HG03045 (cell line): ENCODE data around the gene WNK2.
A peak's percentile ranks its signal among the peaks of the same experiment; 100 is the strongest.
"Not testable (repeated sequence)": the region's sequence is repeated elsewhere in the genome, so short reads cannot be mapped to it uniquely, and the experiment has no call there.

Experiments used
- ATAC-seq: cut with Tn5 transposase; IDR thresholded peaks from one replicate; pipeline ENCODE4 v1.9.1; 2021; ENCODE audit warnings: mild to moderate bottlenecking, moderate library complexity; ENCODE audit not compliant: unreplicated experiment

Gene WNK2

DNA sequence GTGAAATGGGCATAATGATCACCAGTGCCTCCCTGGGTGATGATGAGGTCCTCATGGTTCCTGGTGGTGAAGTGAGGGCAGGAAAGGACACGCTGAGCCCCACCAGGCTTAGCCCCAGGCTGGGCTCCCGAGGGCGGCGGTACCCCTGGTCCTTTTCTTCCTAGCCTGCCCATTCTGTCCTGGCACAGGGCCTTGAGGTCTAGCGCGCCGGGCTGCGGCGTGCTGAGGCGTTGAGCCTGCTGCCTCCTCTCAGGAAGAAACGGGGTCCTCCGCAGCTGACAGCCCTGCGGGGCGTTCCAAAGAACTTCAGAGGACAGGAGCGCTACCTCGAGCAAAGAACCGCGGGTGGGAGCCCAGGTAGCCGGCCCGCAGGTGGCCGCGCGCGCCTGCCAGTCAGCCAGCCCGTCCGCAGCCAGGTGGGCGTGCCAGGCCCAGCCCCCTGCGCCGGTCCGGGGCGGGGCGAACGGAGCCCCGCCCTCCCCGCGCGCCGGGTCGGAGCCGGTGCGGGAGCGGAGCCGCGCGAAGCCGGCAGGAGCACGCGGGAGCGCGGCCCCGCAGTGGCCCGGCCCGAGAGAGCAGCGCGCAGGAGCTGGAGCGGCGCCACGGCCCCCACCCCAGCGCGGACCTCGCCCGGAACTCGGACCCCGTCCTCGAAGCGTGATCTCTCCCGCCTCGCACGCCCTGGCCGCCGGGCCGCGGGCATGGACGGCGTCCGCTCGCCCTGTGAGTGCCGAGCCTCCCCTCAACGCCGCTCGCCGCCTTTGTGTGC, at the start of gene WNK2:
Gene WNK2, plus strand, starts transcription at position 477 of the 769 bp plus-strand sequence. CDS start 791 bp downstream, outside the sequence.
- no peak for ATAC-seq

GRCh38 chr9:93134740-93135444, 49.0 kb upstream of the WNK2 start:
- ATAC-seq, result no peak

DNA sequence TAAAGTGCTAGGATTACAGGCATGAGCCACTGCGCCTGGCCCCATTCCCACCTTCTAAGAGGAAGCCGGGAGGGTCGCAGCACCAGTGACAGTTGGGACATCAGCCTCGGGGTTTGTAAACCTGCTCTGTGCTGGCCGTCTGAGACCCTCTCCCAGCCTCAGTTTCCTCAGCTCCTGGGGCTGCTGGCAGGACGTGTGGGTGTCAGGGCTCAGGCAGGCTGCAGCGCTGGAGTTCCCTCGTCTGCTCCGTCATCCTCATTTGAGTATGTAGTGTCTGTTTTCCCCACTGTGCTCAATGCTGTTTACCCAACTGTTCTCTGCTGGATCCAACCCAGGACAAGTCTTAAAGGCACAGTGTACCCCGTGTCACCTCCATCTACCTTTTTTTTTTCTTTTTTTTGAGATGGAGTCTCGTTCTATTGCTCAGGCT, 47.9 kb upstream of the WNK2 start:
- no peak for ATAC-seq

- no peak for ATAC-seq
Observed at GRCh38 chr9:93137362-93137761, 46.6 kb upstream of the WNK2 start.

- no peak for ATAC-seq
Observed at GRCh38 chr9:93138171-93138764, 45.7 kb upstream of the WNK2 start.

GRCh38 chr9:93139365-93140182, 44.4 kb upstream of the WNK2 start:
- no peak for ATAC-seq

DNA sequence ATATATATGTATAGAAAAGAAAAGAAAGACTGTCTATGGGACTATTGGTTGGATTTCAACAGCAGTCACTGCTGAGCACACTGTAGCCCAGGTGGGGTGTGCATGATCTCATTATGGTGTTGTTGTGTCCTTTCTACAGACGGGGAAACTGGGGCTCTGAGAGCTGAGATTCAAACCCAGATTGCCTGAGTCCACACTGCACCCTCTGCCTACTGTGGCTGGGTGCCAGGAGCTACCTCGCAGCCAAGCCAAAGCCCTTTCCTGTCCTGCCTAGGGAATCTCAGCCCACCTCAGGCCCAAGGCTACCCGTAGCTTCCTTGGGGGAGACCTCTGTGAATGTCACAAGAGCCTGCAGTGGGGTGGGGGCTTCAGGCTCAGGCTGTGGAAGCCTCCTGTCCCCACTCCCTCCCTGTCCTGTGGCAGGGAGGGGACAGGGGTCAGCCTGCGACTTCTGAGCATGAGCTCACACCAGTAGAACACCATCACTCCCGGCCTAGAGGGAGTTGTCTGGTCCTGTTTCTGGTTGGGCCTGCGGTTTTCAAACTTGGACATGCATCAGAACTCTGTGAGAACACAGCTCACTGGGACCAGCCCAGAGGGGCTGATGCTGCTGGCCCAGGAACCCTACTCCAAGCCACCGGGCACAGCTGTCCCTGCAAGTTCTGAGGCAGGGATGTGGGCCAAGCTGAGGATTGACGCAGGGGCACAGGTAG, 42.0 kb upstream of the WNK2 start:
- no peak for ATAC-seq

DNA sequence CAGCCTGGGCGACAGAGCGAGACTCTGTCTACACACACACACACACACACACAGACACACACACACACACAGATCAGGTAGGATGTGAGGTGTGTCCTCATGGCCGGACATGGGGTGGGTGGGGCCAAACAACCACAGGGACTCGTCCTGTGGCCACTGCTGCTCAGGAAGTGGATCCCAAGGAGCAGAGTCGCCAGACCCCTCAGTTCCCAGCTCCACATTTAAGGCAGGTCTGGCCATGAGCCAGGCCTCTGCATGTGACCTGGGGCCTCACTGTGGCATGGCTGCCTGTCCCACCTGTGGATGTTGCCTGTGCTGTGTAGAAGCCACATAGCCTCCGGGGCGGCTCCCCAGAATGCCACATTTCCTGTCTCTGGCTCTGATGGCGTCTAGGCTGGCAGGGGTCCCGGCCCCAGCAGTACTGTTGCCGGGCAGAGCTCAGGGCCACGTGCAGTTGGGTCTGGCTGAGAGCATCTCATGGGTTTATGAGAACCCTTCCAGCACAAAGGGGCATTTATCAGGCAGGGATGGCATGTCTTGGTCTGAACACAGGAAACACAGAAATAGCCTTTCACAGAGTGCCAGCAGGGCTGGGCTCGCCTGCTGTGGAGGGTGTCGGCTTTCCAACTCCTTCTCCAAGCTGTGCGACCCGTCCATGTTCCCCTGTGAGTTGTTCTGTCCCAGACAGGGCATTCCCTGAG, 40.0 kb upstream of the WNK2 start:
- ATAC-seq, result no peak

DNA sequence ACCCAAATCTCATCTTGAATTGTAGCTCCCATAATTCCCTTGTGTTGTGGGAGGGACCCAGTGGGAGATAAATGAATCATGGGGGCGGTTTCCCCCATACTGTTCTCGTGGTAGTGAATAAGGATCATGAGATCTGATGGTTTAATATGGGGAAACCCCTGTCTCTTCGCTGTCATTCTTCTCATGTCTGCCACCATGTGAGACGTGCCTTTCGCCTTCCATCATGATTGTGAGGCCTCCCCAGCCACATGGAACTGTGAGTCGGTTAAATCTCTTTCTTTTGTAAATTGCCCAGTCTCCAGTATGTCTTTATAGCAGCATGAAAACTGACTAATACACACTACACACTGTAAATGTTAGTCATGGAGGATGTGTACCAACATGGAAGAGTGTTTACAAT, 37.2 kb upstream of the WNK2 start:
- ATAC-seq, result not testable (repeated sequence)

- no peak for ATAC-seq
Observed at GRCh38 chr9:93147632-93148031, 36.3 kb upstream of the WNK2 start.

GRCh38 chr9:93148721-93149120, 35.2 kb upstream of the WNK2 start:
- ATAC-seq, result no peak

DNA sequence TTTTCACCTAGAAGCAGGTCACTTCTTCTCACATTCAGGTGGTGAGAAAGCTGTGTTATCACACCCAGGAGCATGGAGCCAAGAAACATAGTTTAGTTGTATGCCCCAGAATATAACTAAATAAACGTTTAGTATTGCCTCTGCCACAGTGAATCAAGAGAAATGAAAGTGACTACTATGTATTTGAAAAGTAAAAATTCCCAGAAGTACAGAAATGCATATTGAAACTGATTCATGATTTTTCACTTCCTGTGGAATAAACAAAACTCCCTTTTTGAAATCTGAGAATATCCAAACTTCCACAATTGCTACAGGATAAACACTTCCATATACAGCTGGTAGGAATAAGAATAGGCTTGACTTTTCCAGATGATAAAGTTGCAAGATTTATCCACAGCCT, 34.6 kb upstream of the WNK2 start:
- no peak for ATAC-seq

DNA sequence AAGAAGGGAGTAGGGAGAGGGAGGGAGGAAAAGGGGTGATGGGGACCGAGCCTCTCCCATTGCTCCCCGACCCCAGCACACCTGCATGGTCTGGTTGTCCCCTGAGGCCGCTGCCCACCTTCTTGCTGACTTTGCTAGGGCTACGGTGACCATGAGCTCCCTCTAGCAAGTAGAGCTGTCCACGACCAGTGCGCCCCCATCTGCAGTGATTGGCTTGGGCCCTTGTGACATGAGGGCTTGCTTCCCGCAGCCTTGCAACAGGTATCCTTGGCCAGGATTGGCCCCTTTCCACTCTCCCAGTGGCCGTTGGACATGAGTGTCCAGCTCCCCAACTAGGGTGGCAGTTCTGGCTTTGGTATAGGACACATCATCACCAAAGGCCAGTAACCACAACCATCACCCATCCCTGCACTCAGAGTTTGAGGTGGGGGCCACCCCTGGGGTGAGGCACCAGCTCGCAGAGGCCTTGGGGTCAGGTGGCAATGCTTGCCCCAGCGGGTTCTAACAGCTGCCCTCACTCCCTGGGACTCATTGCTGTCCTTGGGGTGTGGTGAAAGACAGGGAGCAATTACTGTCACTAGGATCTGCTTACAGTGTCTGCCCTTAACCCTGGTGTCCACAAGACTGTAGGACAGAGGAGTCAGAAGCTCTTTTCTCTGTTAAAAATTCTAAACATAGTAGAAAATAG, 32.7 kb upstream of the WNK2 start:
- ATAC-seq, result no peak

DNA sequence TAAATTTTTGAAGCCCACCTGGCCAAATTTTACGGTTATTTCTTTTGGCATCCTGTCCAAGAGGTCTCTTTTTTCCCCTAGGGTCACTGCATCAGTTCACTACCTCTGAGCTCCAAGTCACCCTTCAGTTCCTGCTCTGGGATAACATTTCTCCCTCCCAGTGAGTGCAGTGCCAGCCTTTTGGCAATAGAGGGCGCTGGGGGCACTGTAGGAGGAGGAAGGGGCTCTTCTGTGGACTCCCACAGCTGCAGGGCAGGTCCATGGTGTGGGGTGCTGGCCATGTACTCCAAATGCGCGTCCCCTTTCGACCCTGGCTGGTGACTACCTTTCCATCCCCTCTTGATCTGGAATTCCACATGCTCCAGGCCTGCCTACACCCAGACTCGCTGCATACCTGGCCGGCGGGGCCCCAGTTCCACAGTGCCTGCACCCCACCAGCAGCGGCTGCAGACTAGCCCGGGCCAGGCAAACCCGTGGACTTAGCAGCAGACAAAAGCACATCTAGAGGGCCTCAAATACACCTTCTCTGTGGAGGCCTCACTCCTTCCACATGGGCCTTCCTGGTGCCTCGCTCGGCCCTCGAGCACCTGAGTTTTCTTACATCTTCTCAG, 29.5 kb upstream of the WNK2 start:
- no peak for ATAC-seq

GRCh38 chr9:93155716-93156474, 28.0 kb upstream of the WNK2 start:
- ATAC-seq, result peak; percentile 13

GRCh38 chr9:93156475-93157008, 27.4 kb upstream of the WNK2 start:
- peak; percentile 41 for ATAC-seq

- peak; percentile 81 for ATAC-seq
Observed at GRCh38 chr9:93159601-93160471, 24.1 kb upstream of the WNK2 start.
